CD4-positive, alpha-beta T cell treated with Interleukin-17A for 4 hours (primary cell): Measurements from ENCODE around the gene PHACTR2.
"Not testable (repeated sequence)": the region's sequence is repeated elsewhere in the genome, so short reads cannot be mapped to it uniquely, and the experiment has no call there.

Experiments
- DNase-seq: peaks from one replicate; pipeline ENCODE4 v3.0.0-alpha.2; 2020; ENCODE audit warnings: mixed read lengths

PHACTR2 gene

DNA sequence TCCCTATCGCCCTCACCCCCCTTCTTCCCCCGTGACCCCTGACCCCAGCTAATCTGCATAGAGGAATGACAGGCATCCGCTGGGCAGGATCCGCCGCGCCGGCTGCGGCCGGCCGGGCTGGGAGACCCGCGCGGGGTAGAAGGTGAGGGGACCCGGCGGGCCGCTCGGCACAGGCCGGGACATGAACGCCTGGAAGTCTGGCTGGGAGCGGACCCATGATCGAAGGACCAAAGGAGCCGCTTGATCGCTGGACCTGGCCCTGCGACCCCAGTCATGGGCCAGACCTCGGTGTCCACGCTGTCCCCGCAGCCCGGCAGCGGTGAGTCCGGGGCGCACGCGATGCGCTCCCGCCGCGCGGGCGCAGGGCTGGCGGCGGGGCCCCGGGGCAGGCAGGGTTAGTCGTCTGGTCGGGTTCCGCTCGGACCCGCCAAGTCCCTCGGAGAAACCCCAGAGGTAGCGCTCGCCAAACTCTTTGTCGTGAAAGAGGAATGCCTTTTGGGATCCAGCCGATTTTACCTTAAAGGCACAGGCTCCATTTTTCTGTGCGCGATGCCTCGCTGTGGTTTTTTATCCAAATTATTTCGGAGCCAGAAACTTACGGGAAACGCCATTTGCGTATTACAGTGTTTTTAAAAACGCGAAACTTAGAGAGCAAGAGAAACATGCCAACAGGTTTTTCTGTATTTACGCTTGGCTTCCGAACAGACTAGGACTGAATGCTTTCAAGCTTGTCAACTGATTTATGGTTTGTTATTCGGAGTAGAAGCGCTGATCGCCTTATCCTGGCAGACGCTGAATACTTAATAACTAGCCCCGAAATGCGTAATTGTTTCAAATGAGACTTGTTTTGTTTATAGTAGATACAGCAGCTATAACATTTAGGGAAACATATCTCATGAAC, at the start of gene PHACTR2:
TSS of gene PHACTR2 (plus strand) at position 75 of the 901 bp plus-strand sequence. CDS start at position 274, 199 bp downstream.
- peak; percentile 59 for DNase-seq

DNA sequence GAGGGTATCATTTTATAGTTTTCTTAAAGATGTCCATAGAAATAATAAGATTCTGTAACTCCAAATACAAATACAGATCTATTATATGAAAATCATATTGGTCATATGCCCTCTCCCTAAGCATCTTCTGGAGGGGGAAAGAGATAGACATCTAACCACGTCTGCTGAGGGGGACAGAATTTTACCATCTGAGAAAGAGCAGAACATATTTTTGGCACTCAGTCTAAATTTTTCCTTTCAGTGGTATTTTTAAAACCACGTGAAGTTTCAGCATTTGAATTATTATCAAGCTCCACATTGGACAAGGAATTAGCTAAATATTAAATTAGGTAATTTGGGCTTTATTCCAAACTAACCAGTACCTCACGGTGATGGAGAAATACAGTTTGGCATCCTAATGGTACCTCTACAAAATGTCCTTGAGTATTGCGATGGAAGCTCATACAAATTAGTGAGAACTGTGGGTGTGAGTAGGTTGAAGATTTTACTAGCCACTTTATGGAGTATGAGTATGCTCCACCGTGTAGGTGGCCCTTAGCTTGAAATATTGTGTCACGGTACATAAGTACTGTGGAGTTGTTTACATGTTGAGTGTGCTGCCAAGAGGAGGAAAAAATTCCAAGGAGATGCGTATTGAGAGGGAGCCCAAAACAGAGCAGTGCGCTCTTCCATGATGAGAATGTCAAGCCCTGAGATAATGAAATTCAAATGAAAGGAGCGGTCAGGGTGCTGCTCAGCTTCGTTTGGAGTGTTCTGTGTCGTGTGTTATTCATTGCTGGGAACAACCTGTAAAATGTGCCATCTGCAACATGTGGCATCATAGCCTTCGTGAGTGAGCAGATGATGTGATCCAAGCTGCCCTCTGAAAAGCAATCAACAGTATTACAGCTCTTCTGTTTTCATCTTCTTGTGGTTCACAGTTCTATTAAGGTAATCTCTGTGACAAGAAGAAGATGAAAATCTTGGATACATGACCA, 48.4 kb upstream of the PHACTR2 start:
- DNase-seq, result no peak

GRCh38 chr6:143631196-143631595, 46.6 kb upstream of the PHACTR2 start:
- DNase-seq, result not testable (repeated sequence)

DNA sequence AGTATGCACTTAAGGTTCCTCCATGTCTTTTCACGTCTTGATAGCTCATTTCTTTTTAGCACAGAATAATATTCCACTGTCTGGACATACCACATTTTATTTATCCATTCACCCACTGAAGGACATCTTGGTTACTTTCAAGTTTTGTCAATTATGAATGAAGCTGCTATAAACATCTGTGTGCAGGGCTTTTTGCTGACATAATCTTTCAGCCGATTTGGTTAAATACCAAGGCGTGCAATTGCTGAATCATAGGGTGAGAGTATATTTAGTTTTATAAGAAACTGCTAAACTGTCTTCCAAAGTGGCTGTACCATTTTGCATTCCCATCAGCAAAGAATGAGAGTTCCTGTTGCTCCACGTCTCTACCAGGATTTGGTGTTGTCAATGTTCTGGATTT, 44.9 kb upstream of the PHACTR2 start:
- DNase-seq, result no peak

GRCh38 chr6:143634486-143634885, 43.3 kb upstream of the PHACTR2 start:
- DNase-seq, result no peak

GRCh38 chr6:143637691-143638090, 40.1 kb upstream of the PHACTR2 start:
- no peak for DNase-seq

GRCh38 chr6:143642403-143642802, 35.4 kb upstream of the PHACTR2 start:
- no peak for DNase-seq

GRCh38 chr6:143647191-143647590, 30.6 kb upstream of the PHACTR2 start:
- no peak for DNase-seq

DNA sequence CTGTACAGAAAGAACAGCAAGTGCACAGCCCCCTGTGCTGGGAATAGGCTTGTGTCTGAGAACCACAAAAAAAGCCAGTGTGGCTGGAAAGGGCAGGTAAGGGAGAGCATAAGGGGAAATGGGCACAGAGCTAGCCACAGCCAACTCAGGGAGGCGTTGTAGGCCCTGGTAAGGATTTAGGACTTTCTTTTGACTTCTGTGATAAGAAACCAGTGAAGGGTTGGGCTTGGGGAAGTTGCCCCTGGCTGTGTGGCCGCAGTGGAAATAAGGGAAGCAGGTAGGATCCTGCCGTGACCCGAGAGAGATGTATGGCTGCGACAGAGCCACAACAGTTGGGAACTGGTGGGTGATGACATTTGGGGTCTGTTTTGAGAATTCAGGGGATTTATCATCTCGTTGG, 30.0 kb upstream of the PHACTR2 start:
- no peak for DNase-seq

DNA sequence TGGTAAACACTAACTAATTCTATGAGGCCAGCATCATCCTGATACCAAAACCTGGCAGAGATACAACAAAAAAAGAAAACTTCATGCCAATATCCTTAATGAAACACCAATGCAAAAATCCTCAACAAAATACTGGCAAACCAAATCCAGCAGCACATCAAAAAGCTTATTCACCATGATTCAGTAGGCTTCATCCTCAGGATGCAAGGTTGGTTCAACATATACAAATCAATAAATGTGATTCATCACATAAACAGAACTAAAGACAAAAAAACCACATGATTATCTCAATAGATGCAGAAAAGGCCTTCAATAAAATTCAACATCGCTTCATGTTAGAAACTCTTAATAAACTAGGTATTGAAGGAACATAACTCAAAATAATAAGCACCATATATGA, 28.4 kb upstream of the PHACTR2 start:
- DNase-seq, result not testable (repeated sequence)

DNA sequence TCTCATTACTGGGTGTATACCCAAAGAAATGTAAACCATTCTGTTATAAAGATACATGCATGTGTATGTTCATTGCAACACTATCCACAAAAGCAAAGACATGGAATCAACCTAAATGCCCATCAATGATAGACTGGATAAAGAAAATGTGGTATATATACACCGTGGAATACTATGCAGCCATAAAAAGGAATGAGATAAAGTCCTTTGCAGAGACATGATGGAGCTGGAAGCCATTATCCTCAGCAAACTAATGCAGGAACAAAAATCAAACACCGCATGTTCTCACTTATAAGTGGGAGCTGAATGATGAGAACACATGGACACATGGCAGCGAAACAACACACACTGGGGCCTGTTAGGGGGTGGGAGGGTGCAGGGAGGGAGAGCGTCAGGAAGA, 26.4 kb upstream of the PHACTR2 start:
- DNase-seq, result not testable (repeated sequence)

- DNase-seq, result no peak
Observed at GRCh38 chr6:143652841-143653331, 24.9 kb upstream of the PHACTR2 start.

DNA sequence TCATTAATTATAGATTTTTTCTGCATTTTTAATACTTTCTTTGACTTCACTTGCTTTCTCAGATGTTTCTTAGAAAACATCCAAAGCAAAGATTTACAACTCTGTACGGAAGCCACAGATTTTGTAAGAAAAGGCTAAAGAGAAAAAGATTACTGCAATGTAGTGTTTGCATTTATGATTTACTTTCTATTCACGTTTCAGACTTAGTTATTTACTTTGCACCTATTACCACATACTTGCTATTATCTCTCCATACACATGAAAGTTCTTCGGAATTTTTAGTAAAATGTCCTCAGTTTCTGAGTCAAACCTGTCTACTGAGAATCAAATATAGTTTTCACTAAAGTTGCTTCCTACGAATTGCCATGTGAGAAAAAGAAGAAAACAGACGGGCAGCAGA, 22.2 kb upstream of the PHACTR2 start:
- DNase-seq, result no peak

- DNase-seq, result no peak
Observed at GRCh38 chr6:143656026-143656425, 21.7 kb upstream of the PHACTR2 start.

DNA sequence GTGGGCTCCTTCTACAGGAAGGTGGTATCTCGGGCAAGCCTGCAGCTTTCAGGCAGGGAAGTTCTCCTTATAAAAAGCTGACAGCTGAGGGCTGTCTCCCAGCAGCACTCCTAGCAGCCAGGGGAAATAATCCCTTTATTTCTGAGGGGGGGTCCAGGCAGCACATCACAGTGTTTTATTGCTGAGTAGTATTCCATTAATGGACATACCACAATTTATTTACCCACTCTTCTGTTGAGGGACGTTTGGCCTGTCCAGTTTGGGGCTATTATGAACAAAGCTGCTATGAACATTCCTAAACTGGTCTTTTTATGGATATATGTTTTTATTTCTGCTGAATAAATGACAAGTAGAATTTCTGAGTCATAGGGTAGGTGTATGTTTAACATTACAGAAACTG, 20.0 kb upstream of the PHACTR2 start:
- DNase-seq, result no peak

DNA sequence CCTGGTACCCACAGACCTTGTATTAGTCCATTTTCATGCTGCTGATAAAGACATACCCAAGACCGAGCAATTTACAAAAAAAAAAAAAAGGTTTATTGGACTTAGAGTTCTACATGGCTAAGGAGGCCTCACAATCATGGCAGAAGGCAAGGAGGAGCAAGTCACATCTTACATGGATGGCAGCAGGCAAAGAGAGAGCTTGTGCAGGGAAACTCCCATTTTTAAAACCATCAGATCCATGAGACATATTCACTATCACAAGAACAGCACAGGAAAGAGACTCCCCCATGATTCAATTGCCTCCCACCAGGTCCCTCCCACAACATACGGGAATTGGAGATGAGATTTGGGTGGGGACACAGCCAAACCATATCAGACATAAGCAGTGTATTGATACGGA, 17.6 kb upstream of the PHACTR2 start:
- not testable (repeated sequence) for DNase-seq

- DNase-seq, result no peak
Observed at GRCh38 chr6:143664171-143664570, 13.6 kb upstream of the PHACTR2 start.

DNA sequence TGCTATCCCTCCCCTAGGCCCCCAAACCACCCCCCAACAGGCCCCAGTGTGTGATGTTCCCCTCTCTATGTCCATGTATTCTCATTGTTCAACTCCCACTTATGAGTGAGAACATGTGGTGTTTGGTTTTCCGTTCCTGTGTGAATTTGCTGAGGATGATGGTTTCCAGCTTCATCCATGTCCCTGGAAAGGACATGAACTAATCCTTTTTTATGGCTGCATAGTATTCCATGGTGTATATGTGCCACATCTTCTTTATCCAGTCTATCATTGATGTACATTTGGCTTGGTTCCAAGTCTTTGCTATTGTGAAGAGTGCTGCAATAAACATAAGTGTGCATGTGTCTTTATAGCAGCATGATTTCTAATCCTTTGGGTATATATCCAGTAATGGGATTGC, 11.8 kb upstream of the PHACTR2 start:
- DNase-seq, result not testable (repeated sequence)

GRCh38 chr6:143669483-143669882, 8.3 kb upstream of the PHACTR2 start:
- DNase-seq, result not testable (repeated sequence)

- DNase-seq, result no peak
Observed at GRCh38 chr6:143673669-143674068, 4.1 kb upstream of the PHACTR2 start.

- no peak for DNase-seq
Observed at GRCh38 chr6:143674483-143675381, 3.0 kb upstream of the PHACTR2 start.

DNA sequence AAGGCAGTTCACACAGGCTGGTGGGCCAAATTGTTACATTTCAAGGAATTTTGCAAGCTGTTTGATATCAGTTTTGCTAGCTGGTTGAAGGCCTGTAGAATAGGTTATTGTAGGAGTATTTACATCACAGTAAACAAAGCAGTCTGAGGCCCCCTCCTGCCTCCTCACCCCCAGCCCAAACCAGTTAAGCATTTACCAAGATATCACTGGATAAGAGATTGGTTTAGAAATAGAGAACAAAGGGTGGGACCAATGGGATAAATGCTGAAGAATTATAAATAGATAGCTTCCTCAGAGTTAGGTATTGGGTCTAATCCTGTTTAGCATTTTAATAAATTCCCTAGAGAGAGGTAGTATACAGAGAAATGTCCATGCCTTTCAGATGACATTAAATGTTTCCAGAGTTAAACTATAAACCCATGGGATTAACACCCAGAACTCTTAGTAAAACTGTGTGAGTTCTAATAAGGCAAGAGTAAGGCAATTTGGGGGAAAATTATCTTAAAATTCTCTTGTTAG, 2.3 kb upstream of the PHACTR2 start:
- DNase-seq, result no peak
